ENCODE data around the gene FRY.

GRCh38 chr13:32216281-32216680 is 184.7 kb downstream of the FRY start:
- TF ChIP-seq POLR2AphosphoS5 (IDR thresholded peaks at IDR 0.05; ENCODE audit: control insufficient read depth, insufficient read depth, low read depth, low read length) (no peak), ZMIZ1 (IDR thresholded peaks at IDR 0.05; ENCODE audit: low read depth in 2 of 2, low read length in 2 of 2) (no peak), BHLHE40 (IDR thresholded peaks at IDR 0.05; ENCODE audit: low read length) (no peak), TEAD4 (IDR thresholded peaks at IDR 0.05; ENCODE audit: low read length) (no peak), TEAD4 (CRISPR knock-in tag; IDR thresholded peaks at IDR 0.05; ENCODE audit: borderline replicate concordance) (no peak), POLR2A (conservative IDR thresholded peaks at IDR 0.05) (no peak), RAD21 (CRISPR knock-in tag; conservative IDR thresholded peaks at IDR 0.05 in 1 of 2, IDR thresholded peaks at IDR 0.05 in 1 of 2) (no peak), RHOXF2B (CRISPR knock-in tag; conservative IDR thresholded peaks at IDR 0.05) (no peak), ZNF347 (CRISPR knock-in tag; IDR thresholded peaks at IDR 0.05; ENCODE audit: low read depth) (no peak), CTCF (IDR thresholded peaks at IDR 0.05 in 2 of 3, conservative IDR thresholded peaks at IDR 0.05 in 1 of 3; ENCODE audit: insufficient read depth in 2 of 3, low read depth in 1 of 3, low read length in 3 of 3) (no peak), KLF16 (IDR thresholded peaks at IDR 0.05) (no peak), NCOA1 (IDR thresholded peaks at IDR 0.05; ENCODE audit: low read depth) (no peak)

All from K562 (cell line).